ENCODE data around the gene UBE3A. TPM values are rescaled to one million over a fixed set of nuclear protein-coding genes. Genes with fewer than 3 reads are reported as not detected.

UBE3A gene
- total RNA-seq, 3 donors from 2014 or later = 60.2 to 103 (median 80.0) TPM

- no peak overlapping the region for H3K27ac ChIP-seq
- H3K4me1 ChIP-seq = no peaks in the 10 kb centered on the region
- TF ChIP-seq POLR2AphosphoS5 (IDR thresholded peaks at IDR 0.05) (no peak), CTCF (IDR thresholded peaks at IDR 0.05) (no peak), POLR2A (IDR thresholded peaks at IDR 0.05) (no peak)
- H3K9me3 ChIP-seq = no peaks in the 10 kb centered on the region
- H3K27me3 ChIP-seq = no peaks in the 10 kb centered on the region
- no peak for DNase-seq (ENCODE audit: low spot score in 2 of 2)
- no peaks in the 10 kb centered on the region for H3K36me3 ChIP-seq
- H3K4me3 ChIP-seq = no peak overlapping the region
- intact Hi-C loops (cut with DNase I; ENCODE audit: low total_unique reads) = no loop called here
Measured at GRCh38 chr15:25408929-25409328, 29.9 kb downstream of the UBE3A start.

GRCh38 chr15:25408428-25408827 is 30.4 kb downstream of the UBE3A start:
- DNase-seq (ENCODE audit: low spot score in 2 of 2) = no peak
- Histone ChIP-seq H3K36me3 (no peaks in the 10 kb centered on the region), H3K27ac (no peak overlapping the region), H3K27me3 (no peaks in the 10 kb centered on the region), H3K4me1 (no peaks in the 10 kb centered on the region), H3K9me3 (no peaks in the 10 kb centered on the region), H3K4me3 (no peak overlapping the region)
- intact Hi-C loops (cut with DNase I; ENCODE audit: low total_unique reads) = no loop called here
- TF ChIP-seq CTCF (IDR thresholded peaks at IDR 0.05) (no peak), POLR2AphosphoS5 (IDR thresholded peaks at IDR 0.05) (no peak), POLR2A (IDR thresholded peaks at IDR 0.05) (no peak)

- Histone ChIP-seq H3K36me3 (no peaks in the 10 kb centered on the region), H3K27ac (no peak overlapping the region), H3K27me3 (no peaks in the 10 kb centered on the region), H3K4me3 (no peak overlapping the region), H3K9me3 (no peaks in the 10 kb centered on the region), H3K4me1 (no peaks in the 10 kb centered on the region)
- intact Hi-C loops (cut with DNase I; ENCODE audit: low total_unique reads) = no loop called here
- TF ChIP-seq CTCF (IDR thresholded peaks at IDR 0.05) (no peak), POLR2AphosphoS5 (IDR thresholded peaks at IDR 0.05) (no peak), POLR2A (IDR thresholded peaks at IDR 0.05) (no peak)
- DNase-seq (ENCODE audit: low spot score in 2 of 2) = no peak
Measured at GRCh38 chr15:25407950-25408349, 30.9 kb downstream of the UBE3A start.

GRCh38 chr15:25406846-25407245 is 32.0 kb downstream of the UBE3A start:
- intact Hi-C loops (cut with DNase I; ENCODE audit: low total_unique reads) = no loop called here
- no peaks in the 10 kb centered on the region for H3K27me3 ChIP-seq
- no peak for TF ChIP-seq CTCF (IDR thresholded peaks at IDR 0.05)
- TF ChIP-seq POLR2A (IDR thresholded peaks at IDR 0.05) = no peak
- TF ChIP-seq POLR2AphosphoS5 (IDR thresholded peaks at IDR 0.05) = no peak
- H3K9me3 ChIP-seq = peaks cover 8 to 10% of the 10 kb centered on the region in 2 donors
- no peak overlapping the region for H3K27ac ChIP-seq
- no peaks in the 10 kb centered on the region for H3K4me1 ChIP-seq
- no peak for DNase-seq (ENCODE audit: low spot score in 2 of 2)
- H3K36me3 ChIP-seq = no peaks in the 10 kb centered on the region
- no peak overlapping the region for H3K4me3 ChIP-seq

- Histone ChIP-seq H3K4me1 (no peaks in the 10 kb centered on the region), H3K36me3 (no peaks in the 10 kb centered on the region), H3K4me3 (no peak overlapping the region), H3K27me3 (no peaks in the 10 kb centered on the region), H3K9me3 (peaks cover 9 to 16% of the 10 kb centered on the region in 2 donors), H3K27ac (no peak overlapping the region)
- intact Hi-C loops (cut with DNase I; ENCODE audit: low total_unique reads) = no loop called here
- no peak for DNase-seq (ENCODE audit: low spot score in 2 of 2)
- TF ChIP-seq POLR2AphosphoS5 (IDR thresholded peaks at IDR 0.05) (no peak), POLR2A (IDR thresholded peaks at IDR 0.05) (no peak), CTCF (IDR thresholded peaks at IDR 0.05) (no peak)
Measured at GRCh38 chr15:25406261-25406660, 32.6 kb downstream of the UBE3A start.
